Uterus (tissue), 2 donors: ENCODE results near the gene EPHA8.

Experiments used
- CTCF ChIP-seq, 4 experiments: fragments of 200-600 bp in 2 of 4; fragments of 450-650 bp in 2 of 4; sonication (generic) in 2 of 4; IDR thresholded peaks; one replicate each; pipeline ENCODE4 v1.5.1; 2016 to 2019; ENCODE audit warnings: antibody characterized with exemption in 4 of 4, mild to moderate bottlenecking in 2 of 4, moderate library complexity in 1 of 4
- POLR2A ChIP-seq, 2 donors: fragments of 450-650 bp; IDR thresholded peaks; one replicate each; pipeline ENCODE4 v1.6.1; 2016; ENCODE audit warnings: antibody characterized with exemption in 2 of 2, mild to moderate bottlenecking in 1 of 2, moderate library complexity in 1 of 2

GRCh38 chr1:22627331-22627730 lies 64.0 kb downstream of the EPHA8 start:
- no peak for TF ChIP-seq CTCF (IDR thresholded peaks at IDR 0.05)
- TF ChIP-seq POLR2A (IDR thresholded peaks at IDR 0.05) = no peak
